Stimulated activated CD4-positive, alpha-beta T cell treated with anti-CD3 and anti-CD28 coated beads, TNF-alpha, amount 100 ng/mL, for 48 hours (primary cell): ENCODE results near the gene EML1.
A peak's percentile ranks its signal among the peaks of the same experiment; 100 is the strongest.

Experiments used
- DNase-seq, 3 donors: peaks; one replicate each; pipeline ENCODE4 v3.0.0-alpha.2; 2020; ENCODE audit warnings: low read depth in 3 of 3

EML1 gene

GRCh38 chr14:99805757-99806439 lies 12.7 kb downstream of the EML1 start:
- no peak for DNase-seq

- no peak for DNase-seq
Measured at GRCh38 chr14:99806836-99807235, 13.6 kb downstream of the EML1 start.

GRCh38 chr14:99807413-99808153 lies 14.4 kb downstream of the EML1 start:
- no peak for DNase-seq

GRCh38 chr14:99808154-99808505 lies 14.9 kb downstream of the EML1 start:
- no peak for DNase-seq

- no peak for DNase-seq
Measured at GRCh38 chr14:99808515-99808914, 15.3 kb downstream of the EML1 start.

GRCh38 chr14:99809360-99809759 lies 16.1 kb downstream of the EML1 start:
- DNase-seq, result no peak

GRCh38 chr14:99809859-99810558 lies 16.8 kb downstream of the EML1 start:
- DNase-seq, result no peak

- DNase-seq, result no peak
Measured at GRCh38 chr14:99810559-99810874, 17.3 kb downstream of the EML1 start.

GRCh38 chr14:99812096-99812750 lies 19.0 kb downstream of the EML1 start:
- no peak for DNase-seq

GRCh38 chr14:99812892-99813291 lies 19.7 kb downstream of the EML1 start:
- no peak for DNase-seq

GRCh38 chr14:99815696-99816095 lies 22.5 kb downstream of the EML1 start:
- no peak for DNase-seq

GRCh38 chr14:99816217-99816616 lies 23.0 kb downstream of the EML1 start:
- no peak for DNase-seq

GRCh38 chr14:99816642-99817041 lies 23.4 kb downstream of the EML1 start:
- DNase-seq, result no peak

- DNase-seq, result no peak
Measured at GRCh38 chr14:99817331-99817730, 24.1 kb downstream of the EML1 start.

GRCh38 chr14:99818503-99819036 lies 25.4 kb downstream of the EML1 start:
- DNase-seq, result peak in 1 of 3 donors; percentile 7

- peak in 1 of 3 donors; percentile 0 for DNase-seq
Measured at GRCh38 chr14:99819514-99819913, 26.3 kb downstream of the EML1 start.

GRCh38 chr14:99820702-99821331 lies 27.6 kb downstream of the EML1 start:
- no peak for DNase-seq

- no peak for DNase-seq
Measured at GRCh38 chr14:99821519-99822508, 28.6 kb downstream of the EML1 start.

GRCh38 chr14:99822800-99823455 lies 29.7 kb downstream of the EML1 start:
- no peak for DNase-seq

GRCh38 chr14:99824776-99825175 lies 31.6 kb downstream of the EML1 start:
- DNase-seq, result no peak
